Measurements from ENCODE around the gene GNB3.

The GNB3 gene

GRCh38 chr12:6831450-6831995, 9.2 kb upstream of the GNB3 start:
- no peak for TF ChIP-seq OSR1 (CRISPR knock-in tag; IDR thresholded peaks at IDR 0.05)
- no peak for TF ChIP-seq PATZ1 (CRISPR knock-in tag; IDR thresholded peaks at IDR 0.05; ENCODE audit: borderline replicate concordance)
- TF ChIP-seq TCF4 (CRISPR knock-in tag; IDR thresholded peaks at IDR 0.05; ENCODE audit: borderline replicate concordance), result no peak
- no peak for TF ChIP-seq ZFP3 (CRISPR knock-in tag; IDR thresholded peaks at IDR 0.05)
- TF ChIP-seq TOX (CRISPR knock-in tag; IDR thresholded peaks at IDR 0.05; ENCODE audit: borderline replicate concordance), result no peak
- TF ChIP-seq PPARA (CRISPR knock-in tag; IDR thresholded peaks at IDR 0.05; ENCODE audit: borderline replicate concordance), result no peak
- TF ChIP-seq ZNF70 (CRISPR knock-in tag; IDR thresholded peaks at IDR 0.05), result no peak
- no peak for TF ChIP-seq BACH2 (CRISPR knock-in tag; IDR thresholded peaks at IDR 0.05; ENCODE audit: borderline replicate concordance)
- no peak for TF ChIP-seq ZC3H10 (CRISPR knock-in tag; IDR thresholded peaks at IDR 0.05)
- no peak for TF ChIP-seq CSRNP3 (CRISPR knock-in tag; IDR thresholded peaks at IDR 0.05)
- TF ChIP-seq TSHZ2 (CRISPR knock-in tag; IDR thresholded peaks at IDR 0.05), result no peak
- no peak for TF ChIP-seq RARB (CRISPR knock-in tag; IDR thresholded peaks at IDR 0.05)

GRCh38 chr12:6832125-6832524, 8.6 kb upstream of the GNB3 start:
- TF ChIP-seq ISL1 (CRISPR knock-in tag; IDR thresholded peaks at IDR 0.05) (no peak), ZNF8 (CRISPR knock-in tag; IDR thresholded peaks at IDR 0.05) (no peak), ZC3H10 (CRISPR knock-in tag; IDR thresholded peaks at IDR 0.05) (no peak), ZFP3 (CRISPR knock-in tag; IDR thresholded peaks at IDR 0.05) (no peak), GLIS3 (CRISPR knock-in tag; IDR thresholded peaks at IDR 0.05) (no peak), TCF4 (CRISPR knock-in tag; IDR thresholded peaks at IDR 0.05; ENCODE audit: borderline replicate concordance) (no peak), PPARA (CRISPR knock-in tag; IDR thresholded peaks at IDR 0.05; ENCODE audit: borderline replicate concordance) (no peak), RARB (CRISPR knock-in tag; IDR thresholded peaks at IDR 0.05) (no peak), TOX (CRISPR knock-in tag; IDR thresholded peaks at IDR 0.05; ENCODE audit: borderline replicate concordance) (no peak), ARNTL (CRISPR knock-in tag; IDR thresholded peaks at IDR 0.05; ENCODE audit: borderline replicate concordance, low read depth) (no peak), OSR1 (CRISPR knock-in tag; IDR thresholded peaks at IDR 0.05) (no peak), PATZ1 (CRISPR knock-in tag; IDR thresholded peaks at IDR 0.05; ENCODE audit: borderline replicate concordance) (no peak), TSHZ2 (CRISPR knock-in tag; IDR thresholded peaks at IDR 0.05) (no peak), POU6F1 (CRISPR knock-in tag; IDR thresholded peaks at IDR 0.05; ENCODE audit: borderline replicate concordance, low read depth) (no peak), BACH2 (CRISPR knock-in tag; IDR thresholded peaks at IDR 0.05; ENCODE audit: borderline replicate concordance) (no peak), ZNF565 (CRISPR knock-in tag; conservative IDR thresholded peaks at IDR 0.05; ENCODE audit: low read depth) (no peak), CREB5 (CRISPR knock-in tag; IDR thresholded peaks at IDR 0.05; ENCODE audit: low read depth) (no peak), CSDC2 (CRISPR knock-in tag; IDR thresholded peaks at IDR 0.05) (no peak), ZNF70 (CRISPR knock-in tag; IDR thresholded peaks at IDR 0.05) (no peak)
- no peak for ATAC-seq

More at GRCh38 chr12:6831450-6831995, 9.2 kb upstream of the GNB3 start:
- no peak for ATAC-seq

Data from SK-N-SH treated with all-trans-retinoic acid at 6 μM for 48 hours (cell line).